ENCODE measurements around the gene RSAD2. TPM values are rescaled to one million over a fixed set of nuclear protein-coding genes. Genes with fewer than 3 reads are reported as not detected.

The RSAD2 gene, protein sequence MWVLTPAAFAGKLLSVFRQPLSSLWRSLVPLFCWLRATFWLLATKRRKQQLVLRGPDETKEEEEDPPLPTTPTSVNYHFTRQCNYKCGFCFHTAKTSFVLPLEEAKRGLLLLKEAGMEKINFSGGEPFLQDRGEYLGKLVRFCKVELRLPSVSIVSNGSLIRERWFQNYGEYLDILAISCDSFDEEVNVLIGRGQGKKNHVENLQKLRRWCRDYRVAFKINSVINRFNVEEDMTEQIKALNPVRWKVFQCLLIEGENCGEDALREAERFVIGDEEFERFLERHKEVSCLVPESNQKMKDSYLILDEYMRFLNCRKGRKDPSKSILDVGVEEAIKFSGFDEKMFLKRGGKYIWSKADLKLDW
- polyA plus RNA-seq (1.7 to 2.2 TPM (median 2.0 TPM) in 3 replicates), polyA minus RNA-seq (1.3 to 2.4 TPM (median 1.7 TPM) in 3 replicates)
- polyA plus RNA-seq (2011; ENCODE audit: low read depth), result 5.2 TPM
- polyA plus RNA-seq (2011; cell fraction: cytosol; rRNA removed), result 0.71 and 1.6 TPM in 2 replicates
- polyA plus RNA-seq (2011; cell fraction: nucleus; rRNA removed), result 2.5 and 3.5 TPM in 2 replicates
- 1.8 and 5.3 TPM in 2 replicates for polyA plus RNA-seq (2012; ENCODE audit: low replicate concordance)
- 1.2 TPM for polyA minus RNA-seq (2011; cell fraction: cytosol; rRNA and poly(A)+ RNA removed)
- 5.1 and 6.7 TPM in 2 replicates for polyA minus RNA-seq (2011; cell fraction: nucleus; rRNA and poly(A)+ RNA removed)

- peak within 1 kb of the TSS; percentile 3 to 69 (median 33) for H3K4me3 ChIP-seq (ENCODE audit: control insufficient read depth in 2 of 3, extremely low read depth in 1 of 3, insufficient read depth in 2 of 3, low read depth in 1 of 3, low read length in 3 of 3)
- H3K9ac ChIP-seq (ENCODE audit: control insufficient read depth, extremely low read depth, insufficient read depth, low read length), result no peak within 1 kb of the TSS
- H3K9me3 ChIP-seq (ENCODE audit: control insufficient read depth, low read depth, low read length), result no peaks in the 10 kb centered on the region
- H3K79me2 ChIP-seq (ENCODE audit: control insufficient read depth, insufficient read depth, low read length), result no peaks in the 10 kb centered on the region
- no peak for TF ChIP-seq EZH2 (IDR thresholded peaks at IDR 0.05; ENCODE audit: low read length)
- TF ChIP-seq, protein P1, sequence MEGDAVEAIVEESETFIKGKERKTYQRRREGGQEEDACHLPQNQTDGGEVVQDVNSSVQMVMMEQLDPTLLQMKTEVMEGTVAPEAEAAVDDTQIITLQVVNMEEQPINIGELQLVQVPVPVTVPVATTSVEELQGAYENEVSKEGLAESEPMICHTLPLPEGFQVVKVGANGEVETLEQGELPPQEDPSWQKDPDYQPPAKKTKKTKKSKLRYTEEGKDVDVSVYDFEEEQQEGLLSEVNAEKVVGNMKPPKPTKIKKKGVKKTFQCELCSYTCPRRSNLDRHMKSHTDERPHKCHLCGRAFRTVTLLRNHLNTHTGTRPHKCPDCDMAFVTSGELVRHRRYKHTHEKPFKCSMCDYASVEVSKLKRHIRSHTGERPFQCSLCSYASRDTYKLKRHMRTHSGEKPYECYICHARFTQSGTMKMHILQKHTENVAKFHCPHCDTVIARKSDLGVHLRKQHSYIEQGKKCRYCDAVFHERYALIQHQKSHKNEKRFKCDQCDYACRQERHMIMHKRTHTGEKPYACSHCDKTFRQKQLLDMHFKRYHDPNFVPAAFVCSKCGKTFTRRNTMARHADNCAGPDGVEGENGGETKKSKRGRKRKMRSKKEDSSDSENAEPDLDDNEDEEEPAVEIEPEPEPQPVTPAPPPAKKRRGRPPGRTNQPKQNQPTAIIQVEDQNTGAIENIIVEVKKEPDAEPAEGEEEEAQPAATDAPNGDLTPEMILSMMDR (optimal IDR thresholded peaks at IDR 0.05 in 1 of 3, IDR thresholded peaks at IDR 0.05 in 1 of 3, conservative IDR thresholded peaks at IDR 0.05 in 1 of 3; ENCODE audit: extremely low read depth in 1 of 3, insufficient read depth in 2 of 3, low read length in 3 of 3), result no peak
- peak within 1 kb of the TSS; percentile 74 for H3K4me2 ChIP-seq (ENCODE audit: control insufficient read depth, extremely low read depth, insufficient read depth, low read depth, low read length)
- H3K27me3 ChIP-seq (ENCODE audit: control insufficient read depth, extremely low read depth, insufficient read depth, low read length), result no peaks in the 10 kb centered on the region
- no peaks in the 10 kb centered on the region for H3K9me1 ChIP-seq (ENCODE audit: control insufficient read depth, extremely low read depth, insufficient read depth, low read length)
- peak within 1 kb of the TSS; percentile 83 for H2AFZ ChIP-seq (ENCODE audit: control insufficient read depth, low read length)
- dilution Hi-C loops (cut with MboI; ENCODE audit: extremely low pct_ligation_motif_present, low sequenced_read_pairs), result no loop called here
- DNase-seq (ENCODE audit: low read depth, low spot score) (no peak), FAIRE-seq (no peak)
- H3K4me1 ChIP-seq (ENCODE audit: control insufficient read depth, extremely low read depth, insufficient read depth, low read length), result no peaks in the 10 kb centered on the region
- no peaks in the 10 kb centered on the region for H3K36me3 ChIP-seq (ENCODE audit: control insufficient read depth in 2 of 2, extremely low read depth in 1 of 2, insufficient read depth in 2 of 2, low read length in 2 of 2)
- H3K27ac ChIP-seq (ENCODE audit: control insufficient read depth, insufficient read depth, low read length), result no peak within 1 kb of the TSS
- no peaks in the 10 kb centered on the region for H4K20me1 ChIP-seq (ENCODE audit: control insufficient read depth, extremely low read depth, insufficient read depth, low read length)
These were observed at the start of gene RSAD2 for GRCh38 chr2:6877402-6878304. TSS of gene RSAD2 (plus strand) at chr2:6877777. CDS start at chr2:6877801, 24 bp downstream.

- no peak overlapping the region for H2AFZ ChIP-seq (ENCODE audit: control insufficient read depth, low read length)
- H3K4me3 ChIP-seq (ENCODE audit: control insufficient read depth in 2 of 3, extremely low read depth in 1 of 3, insufficient read depth in 2 of 3, low read depth in 1 of 3, low read length in 3 of 3), result no peak overlapping the region
- H3K9ac ChIP-seq (ENCODE audit: control insufficient read depth, extremely low read depth, insufficient read depth, low read length), result no peak overlapping the region
- FAIRE-seq (no peak), DNase-seq (ENCODE audit: low read depth, low spot score) (no peak)
- H3K79me2 ChIP-seq (ENCODE audit: control insufficient read depth, insufficient read depth, low read length), result no peaks in the 10 kb centered on the region
- H3K36me3 ChIP-seq (ENCODE audit: control insufficient read depth in 2 of 2, extremely low read depth in 1 of 2, insufficient read depth in 2 of 2, low read length in 2 of 2), result no peaks in the 10 kb centered on the region
- H4K20me1 ChIP-seq (ENCODE audit: control insufficient read depth, extremely low read depth, insufficient read depth, low read length), result no peaks in the 10 kb centered on the region
- no peak overlapping the region for H3K4me2 ChIP-seq (ENCODE audit: control insufficient read depth, extremely low read depth, insufficient read depth, low read depth, low read length)
- no peaks in the 10 kb centered on the region for H3K9me3 ChIP-seq (ENCODE audit: control insufficient read depth, low read depth, low read length)
- H3K27me3 ChIP-seq (ENCODE audit: control insufficient read depth, extremely low read depth, insufficient read depth, low read length), result no peaks in the 10 kb centered on the region
- TF ChIP-seq, protein P1 (optimal IDR thresholded peaks at IDR 0.05 in 1 of 3, IDR thresholded peaks at IDR 0.05 in 1 of 3, conservative IDR thresholded peaks at IDR 0.05 in 1 of 3; ENCODE audit: extremely low read depth in 1 of 3, insufficient read depth in 2 of 3, low read length in 3 of 3), result peak in 2 of 3 experiments; percentile 15 to 24
- no peak for TF ChIP-seq EZH2 (IDR thresholded peaks at IDR 0.05; ENCODE audit: low read length)
- dilution Hi-C loops (cut with MboI; ENCODE audit: extremely low pct_ligation_motif_present, low sequenced_read_pairs), result no loop called here
- no peaks in the 10 kb centered on the region for H3K4me1 ChIP-seq (ENCODE audit: control insufficient read depth, extremely low read depth, insufficient read depth, low read length)
- H3K27ac ChIP-seq (ENCODE audit: control insufficient read depth, insufficient read depth, low read length), result no peak overlapping the region
- H3K9me1 ChIP-seq (ENCODE audit: control insufficient read depth, extremely low read depth, insufficient read depth, low read length), result no peaks in the 10 kb centered on the region
These were observed 49.3 kb upstream of the RSAD2 start for GRCh38 chr2:6828299-6828584.

Data from keratinocyte (primary cell).